Immature natural killer cell (primary cell): ENCODE measurements around the gene VPS9D1. TPM values are rescaled to one million over a fixed set of nuclear protein-coding genes. Genes with fewer than 3 reads are reported as not detected.

ENCODE experiments used
- polyA plus RNA-seq, 3 donors: library from polyadenylated mRNA; unstranded; fragments of 300-500 nt; fragmentation: Illumina TruSeq; gene quantifications; one replicate each; pipeline ENCODE4 v1.2.3, GENCODE V29; 2021

Gene VPS9D1
- polyA plus RNA-seq, 3 donors from 2014 or later = 0.65 to 1.3 (median 0.96) TPM

Other genes starting within 250 kb of the VPS9D1 start
- 10 to 100 TPM in 1 of 3 donors, 1 to 10 TPM in 2; 3.7 to 14.3 (median 8.5) TPM for gene ANKRD11, start 230.3 kb downstream of the VPS9D1 start, polyA plus RNA-seq
- 10 to 100 TPM; 39.7 to 48.4 (median 41.0) TPM for gene SPG7, start 212.5 kb downstream of the VPS9D1 start, polyA plus RNA-seq
- 1,000 to 10,000 TPM; 1,461 to 3,229 (median 2,406) TPM for gene RPL13, start 160.2 kb downstream of the VPS9D1 start, polyA plus RNA-seq
- gene CPNE7, start 145.1 kb downstream of the VPS9D1 start, polyA plus RNA-seq = 1 to 10 TPM in 2 of 3 donors, not detected in 1; 1.9 to 5.1 TPM
- not detected for gene DPEP1, start 107.3 kb downstream of the VPS9D1 start, polyA plus RNA-seq
- gene CHMP1A, start 63.2 kb downstream of the VPS9D1 start, polyA plus RNA-seq = 100 to 1,000 TPM; 102 to 111 (median 103) TPM
- gene SPATA33, start 63.1 kb downstream of the VPS9D1 start, polyA plus RNA-seq = 1 to 10 TPM; 1.8 to 6.8 (median 4.7) TPM
- gene CDK10, start 34.2 kb downstream of the VPS9D1 start, polyA plus RNA-seq = 10 to 100 TPM; 28.0 to 42.7 (median 35.2) TPM
- 10 to 100 TPM in 2 of 3 donors, 1 to 10 TPM in 1; 4.7 to 14.5 (median 13.4) TPM for gene SPATA2L, start 19.2 kb downstream of the VPS9D1 start, polyA plus RNA-seq
- 10 to 100 TPM; 20.6 to 91.6 (median 30.0) TPM for gene ZNF276, start 639 bp upstream of the VPS9D1 start, polyA plus RNA-seq
- gene FANCA, start 95.7 kb upstream of the VPS9D1 start, polyA plus RNA-seq = 10 to 100 TPM in 2 of 3 donors, 1 to 10 TPM in 1; 8.7 to 21.6 (median 10.9) TPM
- 1 to 10 TPM; 1.0 to 1.3 (median 1.3) TPM for gene SPIRE2, start 107.6 kb upstream of the VPS9D1 start, polyA plus RNA-seq
- 100 to 1,000 TPM in 2 of 3 donors, 10 to 100 TPM in 1; 98.1 to 249 (median 131) TPM for gene TCF25, start 152.7 kb upstream of the VPS9D1 start, polyA plus RNA-seq
- 1 to 10 TPM in 1 of 3 donors, under 1 TPM in 1, not detected in 1; 0.34 to 1.1 TPM for gene MC1R, start 198.0 kb upstream of the VPS9D1 start, polyA plus RNA-seq
- not detected for gene TUBB3, start 202.4 kb upstream of the VPS9D1 start, polyA plus RNA-seq
- gene DEF8, start 227.9 kb upstream of the VPS9D1 start, polyA plus RNA-seq = 10 to 100 TPM; 29.6 to 45.7 (median 31.6) TPM